Stomach (tissue), 9 donors: ENCODE measurements around the gene LGMN. TPM values are rescaled to one million over a fixed set of nuclear protein-coding genes. Genes with fewer than 3 reads are reported as not detected.
"Not testable (repeated sequence)": the region's sequence is repeated elsewhere in the genome, so short reads cannot be mapped to it uniquely, and the experiment has no call there.

ENCODE experiments used
- DNase-seq, 2 donors: peaks; one replicate each; pipeline versions ENCODE4 v3.0.0 to v3.0.0-alpha.2; 2013 to 2019
- H3K27ac ChIP-seq, 5 donors: fragments of 200-600 bp in 4 of 5; sonication (generic) in 4 of 5; one replicate each; pipeline ENCODE4 v1.5.1; 2013 to 2019; ENCODE audit warnings: mild to moderate bottlenecking in 1 of 5, moderate library complexity in 1 of 5
- H3K27me3 ChIP-seq, 3 donors: fragments of 200-600 bp; sonication (generic); one replicate each; pipeline ENCODE4 v1.5.1; 2017 to 2019; ENCODE audit warnings: mixed run types in 1 of 3
- H3K36me3 ChIP-seq, 4 donors: fragments of 200-600 bp; sonication (generic); 1 replicate in 3 of 4; 2 replicates in 1 of 4; pipeline ENCODE4 v1.5.1; 2016 to 2019
- H3K4me1 ChIP-seq, 4 donors: fragments of 200-600 bp; sonication (generic); one replicate each; pipeline ENCODE4 v1.5.1; 2016 to 2019
- H3K4me3 ChIP-seq, 4 donors: fragments of 200-600 bp; sonication (generic) in 3 of 4; one replicate each; pipeline ENCODE4 v1.5.1; 2016 to 2019; ENCODE audit warnings: mild to moderate bottlenecking in 1 of 4
- H3K9me3 ChIP-seq, 4 donors: fragments of 200-600 bp; sonication (generic); one replicate each; pipeline ENCODE4 v1.5.1; 2016 to 2019
- CTCF ChIP-seq, 7 experiments: fragments of 450-650 bp in 4 of 7; fragments of 200-600 bp in 3 of 7; sonication (generic) in 3 of 7; IDR thresholded peaks; one replicate each; pipeline ENCODE4 v1.5.1; 2016 to 2019; ENCODE audit warnings: antibody characterized with exemption in 7 of 7, control low read depth in 2 of 7, mild to moderate bottlenecking in 1 of 7
- EP300 ChIP-seq: sonication (generic); formaldehyde crosslinking; IDR thresholded peaks from one replicate; pipeline ENCODE4 v1.6.1; 2017; ENCODE audit warnings: antibody characterized with exemption
- POLR2A ChIP-seq, 4 donors: fragments of 450-650 bp; IDR thresholded peaks; one replicate each; pipeline ENCODE4 v1.6.1; 2016; ENCODE audit warnings: antibody characterized with exemption in 4 of 4, control low read depth in 2 of 4, mild to moderate bottlenecking in 1 of 4, moderate library complexity in 1 of 4
- POLR2AphosphoS5 ChIP-seq, 3 donors: sonication (generic); formaldehyde crosslinking; IDR thresholded peaks; one replicate each; pipeline ENCODE4 v1.6.1; 2016; ENCODE audit warnings: antibody characterized with exemption in 3 of 3
- WGBS, 5 donors: extraction: QIAGEN DNeasy Blood & Tissue Kit in 3 of 5; methylation state at CpG; one replicate each; pipeline versions ENCODE4 v1.1.5 to v1.1.7; 2013 to 2018; 5-methylcytosine and 5-hydroxymethylcytosine counted together
- intact Hi-C: fragments of 100-400 bp; cut with DNase I; formaldehyde crosslinking; loops from one replicate; pipeline ENCODE4 v1.15.1; 2023; ENCODE audit warnings: low total_unique reads
- polyA plus RNA-seq, 3 donors: library from polyadenylated mRNA; stranded (reverse); fragments of 200-250 nt; gene quantifications; one replicate each; pipeline ENCODE4 v1.2.3, GENCODE V29; 2013
- total RNA-seq, 5 donors: library from RNA; depleted of rRNA; stranded (reverse); fragments of >200 nt; gene quantifications; one replicate each; pipeline versions ENCODE4 v1.1.0 to v1.2.3, GENCODE V29; 2014 to 2016
- donor health status: healthy with polysubstance abuse.
- donor health status: Bipolar disorder and iron deficiency.
- donor health status: healthy.

Gene LGMN
- total and polyA plus RNA-seq, 8 donors, result 8.2 to 142 (median 50.0) TPM

GRCh38 chr14:92714739-92715307 lies 33.6 kb downstream of the LGMN start:
- not testable (repeated sequence) for H3K27me3 ChIP-seq, H3K9me3 ChIP-seq, H3K4me3 ChIP-seq, H3K27ac ChIP-seq
- H3K4me1 ChIP-seq, result peaks cover 0 to 16% (median 3%) of the 10 kb centered on the region in 4 donors
- peaks cover 5 to 72% (median 57%) of the 10 kb centered on the region in 4 donors for H3K36me3 ChIP-seq
- TF ChIP-seq POLR2AphosphoS5 (IDR thresholded peaks at IDR 0.05) (peak in 1 of 3 donors; percentile 54), CTCF (IDR thresholded peaks at IDR 0.05) (peak in 5 of 7 experiments; percentile 65 to 82 (median 79))
- peak; percentile 81 to 87 for DNase-seq
- WGBS, 5 donors, result 71 to 78% (median 73%) methylated on average over 7 of the region's 7 CpGs
- intact Hi-C loops, result loop anchor here (5.0 kb wide), 1 partner anchor 67 kb away; no protein-coding TSS in a partner anchor

GRCh38 chr14:92712654-92713051 lies 35.8 kb downstream of the LGMN start:
- no peaks in the 10 kb centered on the region for H3K9me3 ChIP-seq
- peaks cover 10 to 85% (median 72%) of the 10 kb centered on the region in 4 donors for H3K36me3 ChIP-seq
- H3K4me1 ChIP-seq, result peaks cover 0 to 2% (median 0%) of the 10 kb centered on the region in 4 donors
- no peak for DNase-seq
- intact Hi-C loops, result loop anchor here (5.0 kb wide), 1 partner anchor 70 kb away; no protein-coding TSS in a partner anchor
- no peak overlapping the region for H3K4me3 ChIP-seq
- no peak overlapping the region for H3K27ac ChIP-seq
- WGBS, 5 donors, result 91 to 97% (median 96%) methylated on average over 8 of the region's 8 CpGs
- no peak for TF ChIP-seq CTCF (IDR thresholded peaks at IDR 0.05)
- TF ChIP-seq POLR2AphosphoS5 (IDR thresholded peaks at IDR 0.05), result no peak
- TF ChIP-seq POLR2A (IDR thresholded peaks at IDR 0.05), result no peak
- no peak for TF ChIP-seq EP300
- no peaks in the 10 kb centered on the region for H3K27me3 ChIP-seq

- peaks cover 10 to 85% (median 76%) of the 10 kb centered on the region in 4 donors for H3K36me3 ChIP-seq
- H3K9me3 ChIP-seq, result no peaks in the 10 kb centered on the region
- intact Hi-C loops, result loop anchor here (5.0 kb wide), 1 partner anchor 70 kb away; no protein-coding TSS in a partner anchor
- 91 to 98% (median 95%) methylated on average over 7 of the region's 7 CpGs for WGBS, 5 donors
- H3K4me1 ChIP-seq, result no peaks in the 10 kb centered on the region
- no peak for DNase-seq
- H3K4me3 ChIP-seq, result no peak overlapping the region
- no peak for TF ChIP-seq EP300
- no peak for TF ChIP-seq POLR2AphosphoS5 (IDR thresholded peaks at IDR 0.05)
- TF ChIP-seq POLR2A (IDR thresholded peaks at IDR 0.05), result no peak
- no peak for TF ChIP-seq CTCF (IDR thresholded peaks at IDR 0.05)
- no peaks in the 10 kb centered on the region for H3K27me3 ChIP-seq
- H3K27ac ChIP-seq, result no peak overlapping the region
Measured at GRCh38 chr14:92711976-92712653, 36.3 kb downstream of the LGMN start.

GRCh38 chr14:92710001-92710341 lies 38.5 kb downstream of the LGMN start:
- H3K27me3 ChIP-seq, result no peaks in the 10 kb centered on the region
- peaks cover 18 to 92% (median 85%) of the 10 kb centered on the region in 4 donors for H3K36me3 ChIP-seq
- DNase-seq, result no peak
- H3K9me3 ChIP-seq, result no peaks in the 10 kb centered on the region
- no peak for TF ChIP-seq EP300
- no peak for TF ChIP-seq CTCF (IDR thresholded peaks at IDR 0.05)
- no peak for TF ChIP-seq POLR2A (IDR thresholded peaks at IDR 0.05)
- no peak for TF ChIP-seq POLR2AphosphoS5 (IDR thresholded peaks at IDR 0.05)
- 92 to 100% (median 96%) methylated on average over 5 of the region's 5 CpGs for WGBS, 5 donors
- H3K27ac ChIP-seq, result no peak overlapping the region
- no peaks in the 10 kb centered on the region for H3K4me1 ChIP-seq
- intact Hi-C loops, result loop anchor here (5.0 kb wide), 1 partner anchor 72 kb away; no protein-coding TSS in a partner anchor
- no peak overlapping the region for H3K4me3 ChIP-seq
